Right lobe of liver (tissue), 4 donors: ENCODE results near the gene CARMIL1.

Experiments used
- CTCF ChIP-seq, 4 donors: fragments of 200-600 bp in 3 of 4; fragments of 450-650 bp in 1 of 4; IDR thresholded peaks; one replicate each; pipeline versions ENCODE4 v1.5.1 to v1.8.0; 2016 to 2022; ENCODE audit warnings: antibody characterized with exemption in 4 of 4, mild to moderate bottlenecking in 2 of 4
- POLR2A ChIP-seq: fragments of 450-650 bp; IDR thresholded peaks from one replicate; pipeline ENCODE4 v1.6.1; 2017; ENCODE audit warnings: antibody characterized with exemption, mild to moderate bottlenecking
- donor health status: DM: no; HTN: no; CAD: no.
- donor health status: DM: no; HTN: no; CAD: no.
- donor health status: DM: no; HTN: yes; CAD: no.

GRCh38 chr6:25434921-25435320 lies 155.7 kb downstream of the CARMIL1 start:
- TF ChIP-seq CTCF (IDR thresholded peaks at IDR 0.05) (no peak), POLR2A (no peak)
